GOT3 (cell line): ENCODE results near the gene C1orf210.

Source experiments
- DNase-seq: peaks from one replicate; lab custom pipeline; 2025; ENCODE audit warnings: mixed read lengths; lab: John Stamatoyannopoulos, UW

Gene C1orf210

GRCh38 chr1:43250351-43250761 is 35.0 kb downstream of the C1orf210 start:
- no peak for DNase-seq

GRCh38 chr1:43247256-43247921 is 38.0 kb downstream of the C1orf210 start:
- DNase-seq, result no peak

- DNase-seq, result no peak
Observed at GRCh38 chr1:43246466-43247213, 38.7 kb downstream of the C1orf210 start.

- no peak for DNase-seq
Observed at GRCh38 chr1:43243299-43243698, 42.1 kb downstream of the C1orf210 start.

GRCh38 chr1:43241413-43241836 is 44.0 kb downstream of the C1orf210 start:
- no peak for DNase-seq

GRCh38 chr1:43239484-43239883 is 45.9 kb downstream of the C1orf210 start:
- no peak for DNase-seq

- DNase-seq, result no peak
Observed at GRCh38 chr1:43238991-43239469, 46.4 kb downstream of the C1orf210 start.

GRCh38 chr1:43238085-43238484 is 47.3 kb downstream of the C1orf210 start:
- no peak for DNase-seq

GRCh38 chr1:43237121-43237520 is 48.3 kb downstream of the C1orf210 start:
- DNase-seq, result no peak

GRCh38 chr1:43235451-43236121 is 49.8 kb downstream of the C1orf210 start:
- no peak for DNase-seq

- DNase-seq, result no peak
Observed at GRCh38 chr1:43235040-43235439, 50.3 kb downstream of the C1orf210 start.

GRCh38 chr1:43234267-43234666 is 51.1 kb downstream of the C1orf210 start:
- DNase-seq, result no peak

GRCh38 chr1:43233631-43234030 is 51.8 kb downstream of the C1orf210 start:
- no peak for DNase-seq

- DNase-seq, result no peak
Observed at GRCh38 chr1:43232482-43232881, 52.9 kb downstream of the C1orf210 start.

GRCh38 chr1:43232074-43232473 is 53.3 kb downstream of the C1orf210 start:
- no peak for DNase-seq
